Subcutaneous abdominal adipose tissue (tissue), 5 donors: Measurements from ENCODE around the gene TMEM120A.
"Not testable (repeated sequence)": the region's sequence is repeated elsewhere in the genome, so short reads cannot be mapped to it uniquely, and the experiment has no call there.

Source experiments
- H3K27ac ChIP-seq: one replicate; pipeline ENCODE4 v1.7.0; 2013; ENCODE audit warnings: low read depth, mild to moderate bottlenecking, inconsistent platforms, low read length, moderate library complexity
- H3K27me3 ChIP-seq, 5 donors: one replicate each; pipeline ENCODE4 v1.7.0; 2013; ENCODE audit warnings: low read length in 5 of 5, inconsistent platforms in 1 of 5; ENCODE audit not compliant: control insufficient read depth in 5 of 5, insufficient read depth in 4 of 5
- H3K36me3 ChIP-seq, 5 donors: one replicate each; pipeline ENCODE4 v1.7.0; 2013; ENCODE audit warnings: low read length in 5 of 5; ENCODE audit not compliant: control insufficient read depth in 5 of 5, insufficient read depth in 5 of 5
- H3K4me1 ChIP-seq, 5 donors: one replicate each; pipeline ENCODE4 v1.7.0; 2013; ENCODE audit warnings: low read length in 5 of 5, mild to moderate bottlenecking in 3 of 5, moderate library complexity in 1 of 5; ENCODE audit not compliant: control insufficient read depth in 5 of 5, insufficient read depth in 5 of 5
- H3K4me3 ChIP-seq, 5 donors: one replicate each; pipeline ENCODE4 v1.7.0; 2013; ENCODE audit warnings: low read length in 5 of 5, low read depth in 1 of 5
- H3K9ac ChIP-seq, 5 donors: one replicate each; pipeline ENCODE4 v1.7.0; 2013; ENCODE audit warnings: low read length in 5 of 5, mild to moderate bottlenecking in 4 of 5, moderate library complexity in 3 of 5
- H3K9me3 ChIP-seq, 5 donors: one replicate each; pipeline ENCODE4 v1.7.0; 2013; ENCODE audit warnings: low read length in 5 of 5; ENCODE audit not compliant: control insufficient read depth in 5 of 5
- donor health status: healthy.
- donor health status: healthy.
- donor health status: healthy.
- donor health status: healthy.
- donor health status: healthy.

Gene TMEM120A

DNA sequence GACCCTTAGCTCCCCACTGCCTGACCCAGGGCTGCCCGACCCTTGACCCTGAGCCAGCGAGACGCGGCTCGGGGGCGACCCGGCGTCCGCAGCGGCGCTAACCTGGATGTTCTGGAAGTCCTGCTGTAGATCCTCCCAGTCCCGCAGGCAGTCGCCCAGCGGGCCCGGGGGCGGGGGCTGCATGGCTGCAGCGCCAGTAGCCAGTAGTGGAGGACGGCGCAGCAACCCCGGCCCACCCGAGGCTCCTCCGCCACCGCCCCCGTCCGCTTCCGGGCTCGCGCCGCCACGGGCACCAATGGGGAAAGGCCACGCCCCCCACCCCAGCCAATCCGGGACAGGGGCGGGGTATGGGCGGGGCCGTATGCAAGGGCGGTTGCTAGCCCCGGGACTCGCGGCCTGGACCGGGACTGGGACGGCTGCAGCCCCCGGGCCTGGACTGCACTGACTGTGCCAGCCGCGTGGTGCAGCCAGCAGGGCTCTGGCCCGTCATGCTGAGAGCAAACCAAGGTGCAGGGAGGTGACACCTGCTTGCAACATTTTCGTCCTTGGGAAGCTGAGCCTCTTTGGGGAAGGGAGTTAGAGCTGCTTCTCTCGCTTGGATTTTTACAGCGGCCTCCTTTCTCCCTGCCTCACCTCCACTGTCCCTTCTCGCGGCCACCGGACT, at the start of gene TMEM120A:
Gene TMEM120A (minus strand): TSS at position 208 of the 664 bp plus-strand sequence. CDS start 25 bp downstream, at position 183.
- peak within 1 kb of the TSS in 4 of 5 donors; percentile 82 to 92 (median 89) for H3K9ac ChIP-seq
- H3K27me3 ChIP-seq, result no peaks in the 10 kb centered on the region
- H3K9me3 ChIP-seq, result no peaks in the 10 kb centered on the region
- H3K4me1 ChIP-seq, result peaks cover 2 to 63% (median 51%) of the 10 kb centered on the region in 5 donors
- H3K36me3 ChIP-seq, result peaks cover 0 to 14% (median 4%) of the 10 kb centered on the region in 5 donors
- H3K27ac ChIP-seq, result peak within 1 kb of the TSS; percentile 97
- peak within 1 kb of the TSS; percentile 72 to 86 (median 77) for H3K4me3 ChIP-seq

DNA sequence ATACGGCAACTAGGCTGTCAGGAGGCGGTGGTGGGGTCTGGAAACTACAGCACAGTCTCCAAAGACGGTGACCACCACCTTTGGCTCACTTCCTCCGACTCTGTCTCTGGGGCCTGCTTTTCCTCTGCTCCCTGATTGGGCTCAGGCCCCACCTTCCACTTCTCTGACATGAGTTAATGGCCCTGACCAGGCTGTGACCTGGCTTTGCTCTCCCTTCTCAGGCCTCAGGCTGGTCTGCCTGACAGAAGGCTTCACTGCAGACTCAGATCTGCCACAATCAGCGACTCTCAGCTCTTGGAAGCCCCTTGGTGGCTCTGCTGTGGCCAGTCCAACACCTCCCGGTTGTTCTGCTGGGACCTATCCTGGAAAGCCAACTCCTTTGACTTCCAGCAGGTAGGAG, 45.7 kb upstream of the TMEM120A start:
- no peak overlapping the region for H3K9ac ChIP-seq
- H3K9me3 ChIP-seq, result no peaks in the 10 kb centered on the region
- peaks cover 1 to 10% (median 8%) of the 10 kb centered on the region in 5 donors for H3K4me1 ChIP-seq
- no peak overlapping the region for H3K4me3 ChIP-seq
- H3K27me3 ChIP-seq, result no peaks in the 10 kb centered on the region
- peaks cover 0 to 11% (median 4%) of the 10 kb centered on the region in 5 donors for H3K36me3 ChIP-seq
- no peak overlapping the region for H3K27ac ChIP-seq

DNA sequence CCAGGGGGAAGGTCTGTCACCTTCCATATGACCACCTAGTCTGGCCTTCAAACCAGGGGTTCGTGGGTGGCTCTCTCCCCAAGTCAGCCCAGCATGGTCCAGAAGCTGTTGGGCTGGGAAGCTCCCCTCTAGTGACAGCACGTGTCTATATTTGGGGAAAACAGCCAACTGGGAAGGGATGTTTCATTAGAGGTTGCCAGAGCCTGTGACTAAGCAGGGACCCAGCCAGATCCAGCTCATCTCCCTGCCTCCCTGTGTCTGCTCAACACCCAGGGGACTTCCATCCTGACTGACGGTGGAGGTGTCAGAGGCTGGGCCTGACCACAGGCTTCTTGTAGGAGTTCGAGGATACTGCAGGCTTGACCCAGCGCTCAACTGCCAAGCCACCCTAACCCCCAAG, 42.9 kb upstream of the TMEM120A start:
- Histone ChIP-seq H3K36me3 (peaks cover 0 to 6% (median 4%) of the 10 kb centered on the region in 5 donors), H3K4me1 (peaks cover 1 to 10% (median 8%) of the 10 kb centered on the region in 5 donors), H3K27ac (no peak overlapping the region), H3K4me3 (no peak overlapping the region), H3K9me3 (no peaks in the 10 kb centered on the region), H3K9ac (no peak overlapping the region), H3K27me3 (no peaks in the 10 kb centered on the region)

DNA sequence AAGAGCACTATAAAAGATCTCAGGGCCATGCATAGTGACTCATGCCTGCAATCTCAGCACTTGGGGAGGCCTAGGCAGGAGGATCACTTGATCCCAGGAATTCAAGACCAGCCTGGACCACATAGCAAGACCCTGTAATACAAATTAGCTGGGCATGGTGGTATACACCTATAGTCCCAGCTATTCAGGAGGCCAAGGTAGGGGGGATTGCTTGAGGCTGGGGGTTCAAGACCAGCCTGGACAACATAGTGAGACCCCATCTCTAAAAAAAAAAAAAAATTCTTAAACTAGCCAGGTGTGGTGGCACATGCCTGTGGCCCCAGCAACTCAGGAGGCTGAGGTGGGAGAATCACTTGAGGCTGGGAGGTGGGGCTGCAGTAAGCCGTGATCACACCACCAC, 37.6 kb upstream of the TMEM120A start:
- no peaks in the 10 kb centered on the region for H3K27me3 ChIP-seq
- H3K4me3 ChIP-seq, result no peak overlapping the region
- peaks cover 0 to 16% (median 8%) of the 10 kb centered on the region in 5 donors for H3K36me3 ChIP-seq
- H3K4me1 ChIP-seq, result peaks cover 0 to under 1% (median under 1%) of the 10 kb centered on the region in 5 donors
- H3K9me3 ChIP-seq, result no peaks in the 10 kb centered on the region
- no peak overlapping the region for H3K27ac ChIP-seq
- no peak overlapping the region for H3K9ac ChIP-seq

DNA sequence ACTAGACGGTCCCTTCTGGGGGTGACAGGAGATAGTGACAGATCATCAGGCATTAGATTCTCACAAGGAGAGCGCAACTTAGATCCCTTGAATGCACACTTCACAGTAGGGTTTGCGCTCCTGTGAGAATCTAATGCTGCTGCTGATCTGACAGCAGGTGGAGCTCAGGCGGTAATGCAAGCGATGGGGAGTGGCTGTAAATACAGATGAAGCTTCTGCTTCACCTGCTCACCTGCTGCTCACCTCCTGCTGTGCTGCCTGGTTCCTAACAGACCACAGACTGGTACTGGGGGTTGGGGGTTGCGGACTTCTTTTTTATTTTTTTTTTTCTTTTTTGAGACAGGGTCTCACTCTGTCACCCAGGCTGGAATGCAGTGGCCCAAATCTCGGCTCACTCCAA, 35.3 kb upstream of the TMEM120A start:
- not testable (repeated sequence) for H3K4me1 ChIP-seq, H3K9me3 ChIP-seq, H3K4me3 ChIP-seq, H3K9ac ChIP-seq, H3K27me3 ChIP-seq, H3K27ac ChIP-seq
- H3K36me3 ChIP-seq, result peaks cover 0 to 16% (median 9%) of the 10 kb centered on the region in 5 donors

DNA sequence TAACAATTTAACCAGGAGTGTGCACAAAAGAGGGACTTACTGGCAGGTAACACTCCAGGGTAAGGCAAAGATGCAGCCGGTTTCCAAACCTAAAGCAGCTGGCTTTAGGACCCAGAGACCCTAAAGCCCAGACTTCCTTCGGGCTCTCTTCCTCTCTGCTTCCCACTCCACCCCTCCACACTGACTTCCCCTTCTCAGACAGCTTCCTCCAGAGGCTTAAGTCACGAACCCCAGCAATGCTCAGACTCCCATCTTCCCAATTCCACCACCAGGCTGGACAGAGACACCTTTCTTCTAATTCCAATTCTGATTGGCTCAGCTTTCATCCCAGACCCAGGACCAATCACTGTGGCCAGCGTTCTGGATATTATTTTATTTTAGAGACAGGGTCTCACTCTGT, 28.6 kb upstream of the TMEM120A start:
- H3K9me3 ChIP-seq, result no peaks in the 10 kb centered on the region
- H3K9ac ChIP-seq, result peak overlapping the region in 1 of 5 donors; percentile 21
- H3K36me3 ChIP-seq, result peaks cover 5 to 34% (median 14%) of the 10 kb centered on the region in 5 donors
- peak overlapping the region in 2 of 5 donors; percentile 24 to 39 for H3K4me3 ChIP-seq
- H3K4me1 ChIP-seq, result peaks cover 0 to 15% (median 10%) of the 10 kb centered on the region in 5 donors
- no peaks in the 10 kb centered on the region for H3K27me3 ChIP-seq
- H3K27ac ChIP-seq, result no peak overlapping the region

DNA sequence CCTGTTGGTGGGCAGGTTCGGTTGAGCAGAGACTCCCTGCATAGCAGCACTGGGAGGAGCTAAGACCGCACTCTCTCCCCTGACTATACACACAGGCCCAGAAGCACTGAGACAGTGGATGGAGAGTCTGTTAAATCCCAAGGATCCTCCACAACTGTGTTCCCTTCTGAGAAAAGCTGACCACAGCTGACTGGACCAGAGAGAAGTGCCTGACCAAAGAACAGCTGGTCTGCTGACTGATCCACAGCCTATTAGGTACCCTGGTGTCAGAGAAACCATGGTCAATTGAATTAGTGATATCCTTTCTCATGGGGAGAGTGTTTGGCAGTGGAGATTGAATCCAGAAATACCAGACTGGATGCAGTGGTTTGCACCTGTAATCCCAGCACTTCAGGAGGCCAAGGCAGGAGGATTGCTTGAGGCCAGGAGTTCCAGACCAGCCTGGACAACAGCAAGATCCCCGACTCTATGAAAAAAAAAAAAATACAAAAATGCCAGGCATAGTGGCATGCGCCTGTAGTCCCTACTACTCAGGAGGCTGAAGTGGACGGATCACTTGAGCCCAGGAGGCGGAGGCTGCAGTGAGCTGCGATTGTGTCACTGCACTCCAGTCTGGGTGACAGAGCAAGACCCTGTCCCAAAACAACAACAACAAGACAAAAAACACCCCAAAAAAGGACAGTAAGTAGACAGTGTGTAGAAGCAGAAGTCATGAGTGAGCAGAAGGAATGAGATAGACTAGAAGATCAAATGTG, 27.8 kb upstream of the TMEM120A start:
- Histone ChIP-seq H3K4me1 (peaks cover 0 to 15% (median 10%) of the 10 kb centered on the region in 5 donors), H3K27ac (no peak overlapping the region), H3K36me3 (peaks cover 5 to 29% (median 13%) of the 10 kb centered on the region in 5 donors), H3K9ac (peak overlapping the region in 1 of 5 donors; percentile 30), H3K9me3 (no peaks in the 10 kb centered on the region), H3K4me3 (peak overlapping the region in 1 of 5 donors; percentile 24), H3K27me3 (no peaks in the 10 kb centered on the region)

DNA sequence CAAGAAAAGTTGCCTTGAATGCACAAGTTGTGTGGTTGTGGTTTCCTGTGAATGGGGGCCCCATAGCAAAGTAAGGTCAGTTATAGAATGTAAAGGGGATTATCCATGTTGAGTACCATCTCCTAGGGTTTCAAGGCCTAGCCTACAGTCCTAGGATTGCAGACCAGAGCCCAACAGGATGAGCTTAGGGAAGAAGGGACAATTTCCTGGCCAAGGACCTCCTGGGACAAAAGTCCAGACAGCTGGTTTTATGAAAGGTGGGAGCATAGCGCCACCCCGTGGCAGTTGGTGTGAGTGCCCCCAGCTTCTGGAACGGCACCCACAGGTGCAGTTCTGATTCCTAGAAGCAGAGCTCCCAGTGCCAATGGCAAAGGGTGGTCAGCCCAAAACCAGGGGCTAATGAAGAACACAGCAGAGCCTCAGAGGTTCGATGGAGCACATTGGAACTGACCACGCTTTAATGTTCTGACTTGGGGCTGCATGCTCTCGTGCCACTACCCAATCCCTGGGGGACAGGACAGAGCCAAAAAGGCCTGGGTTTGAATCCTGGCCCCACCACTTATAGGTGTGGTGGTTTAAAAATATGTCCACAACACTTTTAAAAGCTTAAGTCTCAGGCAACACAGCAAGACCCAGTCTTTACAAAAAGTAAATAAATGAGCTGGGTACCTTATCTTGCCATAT, 25.8 kb upstream of the TMEM120A start:
- Histone ChIP-seq H3K4me1 (peaks cover 0 to 15% (median 10%) of the 10 kb centered on the region in 5 donors), H3K9ac (no peak overlapping the region), H3K27ac (no peak overlapping the region), H3K36me3 (peaks cover 5 to 29% (median 10%) of the 10 kb centered on the region in 5 donors), H3K4me3 (no peak overlapping the region), H3K27me3 (no peaks in the 10 kb centered on the region), H3K9me3 (no peaks in the 10 kb centered on the region)

DNA sequence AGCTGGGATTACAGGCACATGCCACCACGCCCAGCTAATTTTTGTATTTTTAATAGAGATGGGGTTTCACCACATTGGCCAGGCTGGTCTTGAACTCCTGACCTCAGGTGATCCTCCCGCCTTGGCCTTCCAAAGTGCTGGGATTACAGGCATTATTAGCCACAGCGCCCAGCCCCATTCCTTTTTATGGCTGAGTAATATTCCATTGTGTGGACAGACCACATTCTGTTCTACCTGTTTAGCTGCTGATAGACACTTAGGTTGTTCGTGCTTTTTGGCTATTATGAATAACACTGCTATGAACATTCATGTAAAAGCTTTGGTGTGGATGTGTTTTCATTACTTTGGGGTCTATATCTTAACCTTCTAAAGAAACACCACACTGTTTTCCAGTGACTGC, 24.1 kb upstream of the TMEM120A start:
- not testable (repeated sequence) for H3K27me3 ChIP-seq, H3K27ac ChIP-seq, H3K9ac ChIP-seq, H3K9me3 ChIP-seq, H3K4me3 ChIP-seq
- Histone ChIP-seq H3K4me1 (peaks cover 0 to 15% (median 10%) of the 10 kb centered on the region in 5 donors), H3K36me3 (peaks cover 7 to 26% (median 12%) of the 10 kb centered on the region in 5 donors)
